ENCODE data around the gene ZNF593.

DNA sequence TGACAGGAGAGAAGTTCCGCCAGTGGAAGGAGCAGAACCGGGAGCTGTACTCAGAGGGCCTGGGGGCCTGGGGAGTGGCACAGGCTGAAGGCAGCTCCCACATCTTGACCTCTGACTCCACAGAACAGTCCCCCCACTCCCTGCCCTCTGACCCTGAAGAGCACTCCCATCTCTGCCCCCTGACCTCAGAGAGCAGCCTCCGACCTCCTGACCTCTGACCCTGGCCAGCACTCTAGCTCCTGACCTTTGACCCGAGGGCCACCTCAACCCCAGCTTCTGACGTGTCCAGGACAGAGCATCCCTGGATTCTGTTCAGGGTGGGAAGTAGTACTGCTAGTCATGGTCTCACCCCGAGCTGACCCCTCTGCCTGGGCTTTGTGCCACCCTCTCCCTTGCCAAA is 19.6 kb downstream of the ZNF593 start:
- TF ChIP-seq POLR2AphosphoS5 (IDR thresholded peaks at IDR 0.05; ENCODE audit: low read depth) (no peak), EZH2phosphoT487 (IDR thresholded peaks at IDR 0.05; ENCODE audit: unreplicated experiment) (no peak), EZH2 (IDR thresholded peaks at IDR 0.05; ENCODE audit: low read depth, unreplicated experiment) (no peak), ZNF114 (CRISPR knock-in tag; IDR thresholded peaks at IDR 0.05) (no peak), ZNF331 (CRISPR knock-in tag; IDR thresholded peaks at IDR 0.05; ENCODE audit: low read depth) (no peak), CREB1 (CRISPR knock-in tag; IDR thresholded peaks at IDR 0.05; ENCODE audit: low read depth) (no peak)
- TF ChIP-seq, protein P1, sequence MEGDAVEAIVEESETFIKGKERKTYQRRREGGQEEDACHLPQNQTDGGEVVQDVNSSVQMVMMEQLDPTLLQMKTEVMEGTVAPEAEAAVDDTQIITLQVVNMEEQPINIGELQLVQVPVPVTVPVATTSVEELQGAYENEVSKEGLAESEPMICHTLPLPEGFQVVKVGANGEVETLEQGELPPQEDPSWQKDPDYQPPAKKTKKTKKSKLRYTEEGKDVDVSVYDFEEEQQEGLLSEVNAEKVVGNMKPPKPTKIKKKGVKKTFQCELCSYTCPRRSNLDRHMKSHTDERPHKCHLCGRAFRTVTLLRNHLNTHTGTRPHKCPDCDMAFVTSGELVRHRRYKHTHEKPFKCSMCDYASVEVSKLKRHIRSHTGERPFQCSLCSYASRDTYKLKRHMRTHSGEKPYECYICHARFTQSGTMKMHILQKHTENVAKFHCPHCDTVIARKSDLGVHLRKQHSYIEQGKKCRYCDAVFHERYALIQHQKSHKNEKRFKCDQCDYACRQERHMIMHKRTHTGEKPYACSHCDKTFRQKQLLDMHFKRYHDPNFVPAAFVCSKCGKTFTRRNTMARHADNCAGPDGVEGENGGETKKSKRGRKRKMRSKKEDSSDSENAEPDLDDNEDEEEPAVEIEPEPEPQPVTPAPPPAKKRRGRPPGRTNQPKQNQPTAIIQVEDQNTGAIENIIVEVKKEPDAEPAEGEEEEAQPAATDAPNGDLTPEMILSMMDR (conservative IDR thresholded peaks at IDR 0.05; ENCODE audit: low read depth in 2 of 2) = no peak
- TF ChIP-seq, protein P2, sequence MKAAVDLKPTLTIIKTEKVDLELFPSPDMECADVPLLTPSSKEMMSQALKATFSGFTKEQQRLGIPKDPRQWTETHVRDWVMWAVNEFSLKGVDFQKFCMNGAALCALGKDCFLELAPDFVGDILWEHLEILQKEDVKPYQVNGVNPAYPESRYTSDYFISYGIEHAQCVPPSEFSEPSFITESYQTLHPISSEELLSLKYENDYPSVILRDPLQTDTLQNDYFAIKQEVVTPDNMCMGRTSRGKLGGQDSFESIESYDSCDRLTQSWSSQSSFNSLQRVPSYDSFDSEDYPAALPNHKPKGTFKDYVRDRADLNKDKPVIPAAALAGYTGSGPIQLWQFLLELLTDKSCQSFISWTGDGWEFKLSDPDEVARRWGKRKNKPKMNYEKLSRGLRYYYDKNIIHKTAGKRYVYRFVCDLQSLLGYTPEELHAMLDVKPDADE (IDR thresholded peaks at IDR 0.05) = no peak
- TF ChIP-seq, protein P3, sequence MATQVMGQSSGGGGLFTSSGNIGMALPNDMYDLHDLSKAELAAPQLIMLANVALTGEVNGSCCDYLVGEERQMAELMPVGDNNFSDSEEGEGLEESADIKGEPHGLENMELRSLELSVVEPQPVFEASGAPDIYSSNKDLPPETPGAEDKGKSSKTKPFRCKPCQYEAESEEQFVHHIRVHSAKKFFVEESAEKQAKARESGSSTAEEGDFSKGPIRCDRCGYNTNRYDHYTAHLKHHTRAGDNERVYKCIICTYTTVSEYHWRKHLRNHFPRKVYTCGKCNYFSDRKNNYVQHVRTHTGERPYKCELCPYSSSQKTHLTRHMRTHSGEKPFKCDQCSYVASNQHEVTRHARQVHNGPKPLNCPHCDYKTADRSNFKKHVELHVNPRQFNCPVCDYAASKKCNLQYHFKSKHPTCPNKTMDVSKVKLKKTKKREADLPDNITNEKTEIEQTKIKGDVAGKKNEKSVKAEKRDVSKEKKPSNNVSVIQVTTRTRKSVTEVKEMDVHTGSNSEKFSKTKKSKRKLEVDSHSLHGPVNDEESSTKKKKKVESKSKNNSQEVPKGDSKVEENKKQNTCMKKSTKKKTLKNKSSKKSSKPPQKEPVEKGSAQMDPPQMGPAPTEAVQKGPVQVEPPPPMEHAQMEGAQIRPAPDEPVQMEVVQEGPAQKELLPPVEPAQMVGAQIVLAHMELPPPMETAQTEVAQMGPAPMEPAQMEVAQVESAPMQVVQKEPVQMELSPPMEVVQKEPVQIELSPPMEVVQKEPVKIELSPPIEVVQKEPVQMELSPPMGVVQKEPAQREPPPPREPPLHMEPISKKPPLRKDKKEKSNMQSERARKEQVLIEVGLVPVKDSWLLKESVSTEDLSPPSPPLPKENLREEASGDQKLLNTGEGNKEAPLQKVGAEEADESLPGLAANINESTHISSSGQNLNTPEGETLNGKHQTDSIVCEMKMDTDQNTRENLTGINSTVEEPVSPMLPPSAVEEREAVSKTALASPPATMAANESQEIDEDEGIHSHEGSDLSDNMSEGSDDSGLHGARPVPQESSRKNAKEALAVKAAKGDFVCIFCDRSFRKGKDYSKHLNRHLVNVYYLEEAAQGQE (IDR thresholded peaks at IDR 0.05; ENCODE audit: unreplicated experiment) = no peak
